Ovary (tissue), 3 donors: ENCODE measurements around the gene CCNJ.

Experiments
- EP300 ChIP-seq: sonication (generic); formaldehyde crosslinking; IDR thresholded peaks from one replicate; pipeline ENCODE4 v1.6.1; 2017; ENCODE audit warnings: antibody characterized with exemption
- POLR2A ChIP-seq: fragments of 450-650 bp; IDR thresholded peaks from one replicate; pipeline ENCODE4 v1.6.1; 2017; ENCODE audit warnings: antibody characterized with exemption, mild to moderate bottlenecking, moderate library complexity
- TF ChIP-seq, protein P1 (sequence below), 3 donors: fragments of 450-650 bp in 2 of 3; fragments of 200-600 bp in 1 of 3; IDR thresholded peaks; one replicate each; pipeline versions ENCODE4 v1.5.1 to v1.8.0; 2016 to 2022; ENCODE audit warnings: antibody characterized with exemption in 3 of 3, mild to moderate bottlenecking in 1 of 3
- donor health status: DM: no; HTN: no; CAD: no.

DNA sequence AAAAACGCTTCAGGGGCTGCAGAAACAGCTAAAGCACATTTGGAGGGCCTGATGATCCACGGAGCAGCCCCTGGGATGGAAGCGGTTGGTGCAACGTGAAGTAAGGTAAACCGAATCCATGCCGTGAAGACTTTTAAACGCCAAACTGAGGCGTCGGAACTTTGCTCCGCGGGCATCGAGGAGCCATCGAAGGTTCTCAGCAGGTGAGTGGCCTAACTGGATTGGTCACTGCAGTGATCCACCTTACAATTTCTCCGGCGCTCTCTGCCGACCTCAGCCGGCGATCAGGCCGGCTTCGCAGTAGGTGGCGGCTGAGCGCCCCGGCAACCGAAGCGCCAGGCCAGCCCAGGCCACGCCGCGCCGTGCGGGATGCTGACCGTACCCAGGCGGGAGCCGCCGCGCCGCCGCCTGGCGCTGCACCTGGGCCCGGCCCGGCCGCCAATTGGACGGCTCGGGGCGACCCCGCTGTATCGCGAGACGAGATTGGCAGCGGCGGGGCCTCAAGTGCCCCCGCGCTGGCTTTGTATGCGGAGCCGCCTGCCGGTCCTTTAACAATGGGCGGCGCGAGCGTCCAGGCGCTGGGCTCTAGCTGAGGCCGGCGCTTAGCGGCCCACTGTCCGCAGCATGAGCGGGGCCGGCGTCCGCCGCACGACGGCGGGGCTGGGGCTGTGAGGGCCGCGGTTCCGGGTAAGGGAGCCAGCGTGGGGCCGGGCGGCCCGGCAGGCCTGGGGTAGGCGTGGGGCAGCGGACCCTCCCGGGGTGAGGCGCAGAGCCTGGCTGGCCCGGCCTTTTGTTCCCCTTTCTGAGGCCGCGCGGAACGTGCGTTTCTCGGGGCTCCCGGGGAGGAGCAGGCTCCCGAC lies at the start of gene CCNJ:
- TF ChIP-seq, protein P1, sequence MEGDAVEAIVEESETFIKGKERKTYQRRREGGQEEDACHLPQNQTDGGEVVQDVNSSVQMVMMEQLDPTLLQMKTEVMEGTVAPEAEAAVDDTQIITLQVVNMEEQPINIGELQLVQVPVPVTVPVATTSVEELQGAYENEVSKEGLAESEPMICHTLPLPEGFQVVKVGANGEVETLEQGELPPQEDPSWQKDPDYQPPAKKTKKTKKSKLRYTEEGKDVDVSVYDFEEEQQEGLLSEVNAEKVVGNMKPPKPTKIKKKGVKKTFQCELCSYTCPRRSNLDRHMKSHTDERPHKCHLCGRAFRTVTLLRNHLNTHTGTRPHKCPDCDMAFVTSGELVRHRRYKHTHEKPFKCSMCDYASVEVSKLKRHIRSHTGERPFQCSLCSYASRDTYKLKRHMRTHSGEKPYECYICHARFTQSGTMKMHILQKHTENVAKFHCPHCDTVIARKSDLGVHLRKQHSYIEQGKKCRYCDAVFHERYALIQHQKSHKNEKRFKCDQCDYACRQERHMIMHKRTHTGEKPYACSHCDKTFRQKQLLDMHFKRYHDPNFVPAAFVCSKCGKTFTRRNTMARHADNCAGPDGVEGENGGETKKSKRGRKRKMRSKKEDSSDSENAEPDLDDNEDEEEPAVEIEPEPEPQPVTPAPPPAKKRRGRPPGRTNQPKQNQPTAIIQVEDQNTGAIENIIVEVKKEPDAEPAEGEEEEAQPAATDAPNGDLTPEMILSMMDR (IDR thresholded peaks at IDR 0.05) = peak in 1 of 3 donors; percentile 39
- TF ChIP-seq EP300 (no peak), POLR2A (peak; percentile 46)
